Daoy (cell line): ENCODE results near the gene CST3. TPM values are rescaled to one million over a fixed set of nuclear protein-coding genes. Genes with fewer than 3 reads are reported as not detected.
"Not testable (repeated sequence)": the region's sequence is repeated elsewhere in the genome, so short reads cannot be mapped to it uniquely, and the experiment has no call there.

Source experiments
- DNase-seq: peaks from one replicate; pipeline ENCODE4 v3.0.0-alpha.2; 2015; ENCODE audit warnings: low read depth
- total RNA-seq: library from RNA; depleted of rRNA; stranded (reverse); fragments of >200 nt; shearing (Covaris generic); gene quantifications from 2 replicates; pipeline ENCODE4 v1.2.3, GENCODE V29; 2014

The CST3 gene
- total RNA-seq, 1 experiment from 2014 or later: 46.3 TPM

GRCh38 chr20:23662276-23662870, 24.6 kb upstream of the CST3 start:
- no peak for DNase-seq

- no peak for DNase-seq
Measured at GRCh38 chr20:23661002-23661429, 23.3 kb upstream of the CST3 start.

GRCh38 chr20:23659989-23660837, 22.5 kb upstream of the CST3 start:
- no peak for DNase-seq

DNA sequence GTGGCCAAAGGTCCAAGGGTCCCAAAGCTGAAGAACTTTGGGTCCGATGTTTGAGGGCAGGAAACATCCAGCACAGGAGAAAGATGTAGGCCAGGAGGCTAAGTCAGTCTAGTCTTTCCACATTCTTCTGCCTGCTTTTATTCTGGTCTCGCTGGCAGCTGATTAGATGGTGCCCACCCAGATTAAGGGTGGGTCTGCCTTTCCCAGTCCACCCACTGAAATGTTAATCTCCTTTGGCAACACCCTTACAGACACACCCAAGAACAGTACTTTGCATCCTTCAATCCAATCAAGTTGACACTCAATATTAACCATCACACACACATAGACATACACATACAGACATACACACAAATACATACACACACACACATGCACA, 21.8 kb upstream of the CST3 start:
- DNase-seq: not testable (repeated sequence)

GRCh38 chr20:23658989-23659609, 21.3 kb upstream of the CST3 start:
- DNase-seq: no peak

- no peak for DNase-seq
Measured at GRCh38 chr20:23658336-23658735, 20.6 kb upstream of the CST3 start.

DNA sequence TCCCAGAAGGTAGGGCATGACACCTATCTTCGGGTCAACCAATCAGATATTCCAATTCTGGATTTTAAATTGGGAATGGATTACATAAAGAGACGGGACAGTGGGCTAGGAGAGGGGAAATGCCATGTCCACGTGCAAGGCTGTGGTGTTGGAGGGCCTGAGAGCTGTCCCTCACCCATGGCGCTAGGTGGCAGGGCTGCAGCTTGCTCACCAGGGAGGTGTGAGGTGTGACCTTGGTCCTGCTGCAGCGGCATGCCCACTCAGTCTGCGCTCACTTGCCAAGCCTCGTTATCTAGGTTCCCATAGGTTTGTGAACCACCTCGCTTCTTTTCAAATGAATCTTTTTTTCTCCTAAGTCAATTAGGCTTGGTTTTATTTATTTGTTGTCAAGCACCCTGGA, 19.4 kb upstream of the CST3 start:
- DNase-seq: no peak

GRCh38 chr20:23656372-23656771, 18.6 kb upstream of the CST3 start:
- DNase-seq: no peak

DNA sequence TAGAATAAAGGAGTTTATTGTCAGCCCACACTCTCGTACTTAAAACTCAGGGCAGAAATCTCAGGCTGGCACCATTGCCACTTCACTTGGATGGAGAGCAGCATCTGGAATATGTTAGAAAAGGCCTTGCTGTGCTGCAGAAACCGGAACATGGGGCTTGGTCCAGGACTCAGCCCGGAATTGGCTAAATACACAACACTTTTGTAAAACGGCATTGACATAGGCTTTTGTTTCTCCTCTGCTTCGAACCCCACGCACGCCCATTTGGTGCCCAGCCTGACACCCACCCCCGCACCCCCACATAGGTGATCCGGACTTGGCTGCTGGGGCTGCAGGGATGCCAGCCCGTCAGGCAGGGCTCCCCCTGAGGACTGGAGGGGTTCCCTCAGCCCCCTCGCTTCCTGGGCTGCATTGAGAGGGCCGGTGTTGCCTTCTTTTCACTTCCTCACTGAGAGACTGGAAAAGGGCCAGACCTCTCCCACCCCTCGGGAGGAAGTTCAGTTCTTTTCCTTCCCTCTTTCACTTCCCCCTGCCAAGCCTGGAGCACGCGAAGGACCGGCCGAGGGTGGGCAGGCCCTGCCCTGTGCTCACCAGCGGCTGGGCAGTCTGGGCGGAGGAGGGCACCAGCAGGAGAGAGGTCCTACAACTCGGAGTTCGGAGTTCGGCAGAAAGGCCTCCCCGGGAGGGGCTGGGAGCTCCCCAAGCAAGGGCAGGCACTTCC, 17.9 kb upstream of the CST3 start:
- DNase-seq: no peak

DNA sequence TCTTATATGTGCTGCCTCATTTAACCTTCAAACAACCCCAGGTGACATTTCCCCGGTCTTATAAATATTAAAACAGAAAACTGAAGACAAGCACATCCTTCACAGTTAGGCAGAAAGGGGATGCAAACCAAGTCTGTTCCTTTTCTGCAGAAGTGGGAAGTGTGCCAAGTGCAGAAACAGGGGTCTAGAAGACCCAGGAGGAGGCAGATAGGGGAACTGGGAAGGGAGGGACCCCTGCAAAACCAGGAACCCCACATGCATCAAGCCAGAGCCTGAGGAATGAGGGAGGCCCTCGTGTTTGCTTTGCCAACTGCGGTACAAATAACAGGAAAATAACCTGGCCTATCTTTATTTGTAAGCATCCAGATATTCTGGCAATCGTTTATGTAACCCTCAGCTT, 17.0 kb upstream of the CST3 start:
- DNase-seq: no peak

GRCh38 chr20:23654000-23654399, 16.2 kb upstream of the CST3 start:
- no peak for DNase-seq

DNA sequence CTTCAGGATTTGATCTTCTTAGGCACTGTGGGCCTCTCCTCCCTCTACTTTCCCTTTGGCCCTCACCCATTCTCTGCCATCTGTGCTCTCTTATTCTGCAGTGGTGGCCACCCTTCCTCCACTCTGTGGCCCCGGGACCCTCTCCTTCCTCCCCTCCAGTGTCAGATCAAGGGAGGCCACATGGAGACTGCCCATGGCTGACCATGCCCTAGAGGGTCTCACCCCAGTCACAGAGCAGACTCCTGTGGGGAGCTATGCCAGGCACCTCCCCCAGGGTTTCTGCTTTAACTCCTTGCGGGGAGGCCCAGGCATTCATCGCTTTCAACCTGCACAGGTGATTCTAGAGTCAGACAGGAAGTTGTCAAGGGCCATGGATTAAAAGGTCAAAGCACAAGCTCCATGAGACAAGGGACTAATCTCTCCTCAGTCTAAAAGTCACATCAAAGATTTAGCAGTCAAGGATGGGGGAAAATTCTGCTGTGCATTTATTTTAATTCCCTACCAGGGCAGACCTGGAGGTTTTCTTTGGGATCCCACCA, 15.7 kb upstream of the CST3 start:
- no peak for DNase-seq

- no peak for DNase-seq
Measured at GRCh38 chr20:23652926-23653325, 15.2 kb upstream of the CST3 start.

DNA sequence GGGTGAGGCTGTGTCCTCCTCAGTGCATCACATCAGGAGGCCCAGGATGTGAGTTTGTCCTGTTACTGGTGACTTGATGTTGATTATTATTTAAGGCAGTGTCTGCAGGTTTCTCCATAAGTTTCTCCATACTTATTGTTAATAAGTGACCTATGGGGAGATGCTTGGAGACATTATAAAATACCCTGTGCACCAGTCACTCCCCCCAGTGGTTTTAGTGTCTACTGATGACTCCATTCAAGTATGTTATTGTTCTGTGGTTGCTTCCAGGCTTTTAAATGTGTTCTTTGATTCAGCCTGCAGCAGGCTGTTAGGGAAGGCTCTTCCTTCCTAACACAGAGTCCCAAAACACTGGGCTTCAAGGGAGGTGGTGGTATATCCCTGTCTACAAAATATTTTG, 14.6 kb upstream of the CST3 start:
- DNase-seq: no peak

DNA sequence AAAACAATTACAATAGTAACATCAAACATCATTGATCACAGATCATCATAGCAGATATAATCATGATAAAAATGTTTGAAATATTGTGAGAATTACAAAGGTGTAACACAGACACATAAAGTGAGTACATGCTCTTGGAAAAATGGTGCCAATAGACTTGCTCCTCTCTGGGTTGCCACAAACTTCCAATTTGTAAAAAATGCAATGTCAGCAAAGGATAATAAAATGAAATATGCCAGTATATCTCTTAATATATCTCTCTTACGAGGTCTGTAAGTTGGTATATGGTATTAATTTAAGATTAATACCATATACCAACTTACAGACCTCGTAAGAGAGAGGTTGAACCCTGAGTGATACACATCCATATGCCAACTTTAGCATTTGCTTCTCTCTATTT, 13.4 kb upstream of the CST3 start:
- DNase-seq: no peak

GRCh38 chr20:23649830-23650417, 12.2 kb upstream of the CST3 start:
- no peak for DNase-seq

DNA sequence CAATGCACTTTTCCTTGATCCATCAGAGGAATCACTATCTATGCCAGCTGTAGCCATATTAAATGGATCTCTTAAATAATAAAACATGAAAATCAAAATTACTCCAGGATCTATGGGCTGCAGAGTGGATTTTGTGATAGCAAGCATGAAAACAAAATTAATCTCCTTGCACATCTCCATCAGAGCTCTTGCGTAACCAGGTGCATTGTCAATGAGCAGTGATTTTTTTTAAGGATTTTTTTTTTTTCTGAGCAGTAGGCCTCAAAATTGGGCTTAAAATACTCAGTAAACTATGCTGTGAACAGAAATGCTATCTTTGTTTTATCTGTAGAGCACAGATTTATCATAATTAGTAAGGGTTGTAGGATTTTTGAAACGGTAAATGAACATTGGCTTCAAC, 11.5 kb upstream of the CST3 start:
- no peak for DNase-seq

DNA sequence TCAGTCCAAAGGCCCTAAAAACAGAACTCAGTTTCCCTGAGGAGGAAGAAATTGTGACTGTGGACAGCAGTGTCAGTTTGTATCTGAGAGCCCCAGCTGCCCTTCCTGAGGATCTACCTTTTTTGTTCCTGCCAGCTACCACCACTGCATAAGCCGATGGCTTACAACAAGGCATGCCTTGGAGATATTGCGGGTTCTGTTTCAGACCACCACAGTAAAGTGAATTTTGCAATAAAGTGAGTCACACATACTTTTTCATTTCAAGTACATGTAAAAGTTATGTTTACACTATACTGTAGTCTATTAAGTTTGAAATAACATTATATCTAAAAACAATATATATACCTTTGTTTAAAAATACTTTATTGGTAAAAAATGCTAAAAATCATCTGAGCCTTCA, 9.6 kb upstream of the CST3 start:
- no peak for DNase-seq

DNA sequence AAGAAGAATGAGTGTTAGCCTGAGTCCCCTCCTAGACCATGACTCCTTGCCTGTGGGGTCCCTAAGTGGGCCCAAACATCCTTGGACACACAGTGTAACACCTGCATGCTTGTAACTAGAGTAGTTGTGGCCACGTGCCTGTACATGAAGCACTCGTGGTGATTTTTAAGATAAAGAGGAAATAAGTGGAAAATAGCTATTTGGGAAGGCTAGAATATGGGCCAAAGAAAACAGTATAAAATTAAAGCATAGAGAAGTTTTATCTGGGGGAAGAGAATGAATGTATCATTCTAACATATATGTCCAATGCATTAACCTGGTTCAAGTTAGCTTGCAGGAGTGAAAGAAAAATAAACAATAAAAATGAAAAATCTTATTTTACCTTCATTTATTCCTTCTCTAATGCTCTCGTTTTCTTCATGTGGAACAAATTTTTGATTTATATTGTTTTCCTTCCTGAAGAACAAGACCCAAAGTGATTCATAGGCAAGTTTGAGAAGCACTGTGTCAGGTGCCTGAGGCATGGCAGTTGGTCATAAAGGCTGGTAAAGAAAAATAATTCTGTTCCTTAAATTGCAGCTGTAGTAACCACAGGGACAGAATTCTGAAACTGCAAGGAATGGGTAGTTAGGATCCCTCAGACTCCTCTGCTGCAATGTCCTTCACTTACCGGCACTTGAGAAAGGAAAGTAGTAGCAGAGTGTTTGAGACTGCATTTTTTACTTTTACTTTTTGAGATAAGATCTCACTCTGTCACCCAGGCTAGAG, 8.5 kb upstream of the CST3 start:
- DNase-seq: no peak

DNA sequence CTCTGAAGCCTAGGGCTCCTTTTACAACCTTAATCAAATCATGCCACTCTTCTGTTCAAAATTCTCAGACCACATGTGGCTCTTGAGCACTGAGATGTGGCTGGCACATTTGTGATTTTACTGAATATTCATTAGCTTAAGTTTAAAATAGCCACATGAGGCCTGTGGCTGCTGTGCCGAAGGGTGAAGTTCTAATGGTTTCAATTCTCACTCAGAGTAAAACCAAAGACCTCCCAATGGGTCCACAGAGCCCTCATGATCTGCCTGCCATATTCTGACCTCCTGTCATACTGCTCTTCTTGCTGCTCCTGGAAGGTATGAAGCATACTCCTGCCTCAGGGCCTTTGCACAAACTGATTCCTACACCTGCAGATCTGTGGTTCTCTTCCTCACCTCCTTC, 7.8 kb upstream of the CST3 start:
- no peak for DNase-seq

DNA sequence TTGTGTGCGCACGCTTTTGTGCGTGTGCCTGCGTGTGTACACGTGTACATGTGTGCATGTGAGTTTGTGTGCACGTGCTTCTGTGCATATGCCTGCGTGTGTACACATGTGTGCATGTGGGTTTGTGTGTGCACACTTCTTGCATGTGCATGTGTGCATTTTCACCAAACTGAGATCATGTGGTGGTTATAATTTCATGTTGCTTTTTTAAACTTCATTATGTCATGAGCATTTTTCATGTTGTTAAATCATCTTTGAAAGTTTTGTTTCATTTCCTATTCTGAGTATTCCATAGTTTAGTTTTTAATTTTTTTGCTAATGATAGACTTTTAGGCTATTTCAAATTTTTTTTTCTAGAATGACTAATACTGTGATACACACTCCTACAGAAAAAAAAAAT, 6.4 kb upstream of the CST3 start:
- DNase-seq: no peak
